ENCODE results near the gene KCNF1. TPM values are rescaled to one million over a fixed set of nuclear protein-coding genes. Genes with fewer than 3 reads are reported as not detected.

The KCNF1 gene
- total RNA-seq, 1 experiment from 2014 or later = 0.52 TPM

GRCh38 chr2:10903861-10904210, 7.9 kb upstream of the KCNF1 start:
- RAD21 ChIA-PET (ENCODE audit: low non-redundant PET in 1 of 2, low total read pairs in 2 of 2, uncharacterized antibody in 2 of 2, unreplicated experiment in 2 of 2) = no interaction called here
- TF ChIP-seq TCF7L2 (IDR thresholded peaks at IDR 0.05; ENCODE audit: borderline replicate concordance, extremely low read depth, insufficient read depth, insufficient read length) (no peak), POLR2A (IDR thresholded peaks at IDR 0.05; ENCODE audit: borderline replicate concordance, extremely low read depth, insufficient read depth, insufficient read length) (no peak), REST (IDR thresholded peaks at IDR 0.05; ENCODE audit: low read depth) (no peak), ZNF274 (IDR thresholded peaks at IDR 0.05; ENCODE audit: low read depth, low read length) (no peak), ATF3 (IDR thresholded peaks at IDR 0.05) (no peak), JUND (IDR thresholded peaks at IDR 0.05) (no peak), POLR2AphosphoS5 (IDR thresholded peaks at IDR 0.05; ENCODE audit: low read depth, low read length) (no peak), CTCF (IDR thresholded peaks at IDR 0.05 in 2 of 3, conservative IDR thresholded peaks at IDR 0.05 in 1 of 3; ENCODE audit: borderline replicate concordance in 1 of 3, insufficient read depth in 1 of 3, low read depth in 2 of 3, low read length in 2 of 3) (no peak), MAX (IDR thresholded peaks at IDR 0.05) (no peak), YY1 (IDR thresholded peaks at IDR 0.05; ENCODE audit: extremely low read depth, insufficient replicate concordance, low read depth, low read length) (no peak), CBX3 (IDR thresholded peaks at IDR 0.05; ENCODE audit: low read depth) (no peak), EZH2 (IDR thresholded peaks at IDR 0.05) (no peak), RAD21 (IDR thresholded peaks at IDR 0.05; ENCODE audit: low read depth) (no peak)
- no peak overlapping the region for H3K9ac ChIP-seq (ENCODE audit: low read length)
- ATAC-seq (no peak), DNase-seq (ENCODE audit: low read depth, low spot score) (no peak)
- H2AFZ ChIP-seq (ENCODE audit: low read depth, low read length, poor library complexity, severe bottlenecking) = no peak overlapping the region
- no peak overlapping the region for H3K4me3 ChIP-seq (replicated peaks in 1 of 2; ENCODE audit: low read depth in 1 of 2, low read length in 2 of 2)
- no peak overlapping the region for H3K27ac ChIP-seq (ENCODE audit: low read depth, low read length)
- CTCF ChIA-PET = no interaction called here
- no peaks in the 10 kb centered on the region for H3K27me3 ChIP-seq (ENCODE audit: insufficient read depth, low read length)
- no peaks in the 10 kb centered on the region for H3K79me2 ChIP-seq (ENCODE audit: insufficient read depth, low read length)
- POLR2A ChIA-PET = no interaction called here
- no peak overlapping the region for H3K4me2 ChIP-seq (ENCODE audit: low read length)
- H3K9me3 ChIP-seq (ENCODE audit: control insufficient read depth in 1 of 2, insufficient read depth in 1 of 2, low read depth in 1 of 2, low read length in 2 of 2) = peaks cover 0 to 7% of the 10 kb centered on the region in 2 experiments; a peak in 1 of 4 replicates
- no peaks in the 10 kb centered on the region for H3K9me2 ChIP-seq (ENCODE audit: insufficient read depth)
- no TSS peak for BruUV-seq (replicated peaks)
- H3K4me1 ChIP-seq (ENCODE audit: control insufficient read depth in 1 of 2, insufficient read depth in 2 of 2, low read length in 2 of 2) = peaks cover 9 to 20% of the 10 kb centered on the region in 2 experiments; a peak in 3 of 4 replicates
- intact Hi-C loops (cut with micrococcal nuclease) = loop anchor here (5.0 kb wide), 1 partner anchor 218 kb away; no protein-coding TSS in a partner anchor
- no peaks in the 10 kb centered on the region for H4K20me1 ChIP-seq (ENCODE audit: insufficient read depth)
- no peaks in the 10 kb centered on the region for H3K36me3 ChIP-seq (ENCODE audit: control insufficient read depth in 1 of 2, insufficient read depth in 2 of 2, low read length in 2 of 2)

Data from HCT116 (cell line).